Hematopoietic multipotent progenitor cell treated with erythropoietin and hydrocortisone succinate and interleukin-3 and kit ligand, for 4 days (in vitro differentiated cells): ENCODE data around the gene GALC.

Experiments
- DNase-seq: peaks from one replicate; pipeline ENCODE4 v3.0.0-alpha.2; 2015

Gene GALC

DNA sequence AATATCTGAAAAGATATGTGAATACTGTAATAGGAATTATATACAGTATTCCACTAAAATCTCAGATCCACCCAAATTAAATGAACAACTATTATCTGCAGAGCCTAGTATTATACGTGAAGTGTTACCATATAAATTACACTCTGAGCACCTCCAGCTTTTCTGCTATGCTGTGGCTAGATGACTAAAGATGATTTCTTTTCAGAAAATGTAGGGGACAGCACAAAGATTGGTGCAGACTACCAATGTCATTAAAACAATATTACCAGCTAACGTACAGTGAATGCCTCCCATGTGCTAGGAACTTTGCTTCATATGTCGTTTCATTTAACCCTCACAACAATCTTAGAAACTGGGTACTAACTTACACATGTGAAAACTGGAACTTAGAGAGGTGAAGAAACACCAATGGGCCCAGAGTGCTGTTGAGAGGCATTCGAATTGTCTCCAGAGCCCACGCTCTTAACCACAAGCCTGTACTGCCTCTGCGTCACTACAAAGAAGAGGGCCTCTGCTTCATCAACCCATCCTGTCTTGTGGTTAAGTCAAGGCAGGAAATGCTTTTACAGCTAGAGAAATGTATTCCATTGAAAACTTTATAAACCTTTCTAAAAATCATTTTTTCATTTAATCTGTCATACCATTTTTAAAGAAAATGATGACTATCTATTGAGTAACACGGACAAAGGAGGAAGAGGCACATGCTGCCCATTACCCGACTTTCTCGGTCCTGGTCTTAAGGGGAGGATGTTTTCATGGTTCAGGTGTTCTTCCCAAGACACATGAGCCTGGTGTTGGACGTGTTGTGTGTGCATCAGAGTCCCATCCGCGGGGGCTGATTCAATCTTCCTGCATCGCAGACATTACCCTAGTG lies 13.2 kb upstream of the GALC start:
- DNase-seq = peak; percentile 89

DNA sequence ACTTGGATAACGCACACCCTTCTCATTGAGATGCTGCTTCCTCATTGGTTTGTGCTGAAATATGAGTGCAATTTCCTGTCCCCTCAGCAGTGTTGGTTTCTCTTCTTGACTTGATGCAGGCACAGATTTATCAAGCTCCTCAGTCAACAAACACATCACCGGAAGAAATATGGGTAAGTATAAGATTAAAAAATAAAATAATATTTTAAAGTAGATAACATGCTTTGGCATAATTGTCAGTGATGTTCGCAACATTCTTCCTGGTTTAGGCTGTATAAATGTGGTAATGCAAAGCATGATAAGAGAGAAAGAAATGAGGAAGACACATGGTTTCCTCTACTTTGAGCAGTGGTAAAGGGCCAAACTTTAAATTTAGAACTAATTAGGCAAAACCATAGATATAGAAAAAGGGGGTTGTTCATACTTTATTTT lies 12.1 kb upstream of the GALC start, which contains the start of gene GPR65:
TSS of gene GPR65 (plus strand) at position 86 of the 432 bp plus-strand sequence. CDS start 5,713 bp downstream, outside the sequence.
- peak; percentile 86 for DNase-seq

DNA sequence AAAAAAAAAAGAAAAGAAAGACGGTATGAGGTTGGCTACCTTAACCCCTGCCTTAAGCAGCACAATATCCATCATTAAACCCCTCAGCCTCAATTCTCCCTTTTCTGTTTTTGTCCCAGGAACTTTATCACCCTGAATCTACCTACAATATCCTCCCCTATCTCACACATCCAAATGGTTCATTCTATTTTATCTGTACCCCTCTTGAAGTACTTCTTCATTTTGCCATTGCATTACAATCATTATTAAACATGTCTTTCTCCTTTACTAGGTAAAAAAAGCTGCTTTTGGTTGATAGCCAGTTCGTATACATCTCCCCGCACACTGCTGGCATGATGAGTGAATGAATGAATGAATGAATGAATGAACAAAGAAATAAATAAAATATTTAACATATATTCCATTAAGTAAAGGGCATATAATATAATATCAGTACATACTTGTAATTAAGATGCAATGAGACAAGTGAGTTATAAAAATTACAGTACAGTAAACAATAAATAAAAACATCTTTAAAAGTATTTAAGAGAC lies 11.6 kb upstream of the GALC start:
- DNase-seq = no peak

DNA sequence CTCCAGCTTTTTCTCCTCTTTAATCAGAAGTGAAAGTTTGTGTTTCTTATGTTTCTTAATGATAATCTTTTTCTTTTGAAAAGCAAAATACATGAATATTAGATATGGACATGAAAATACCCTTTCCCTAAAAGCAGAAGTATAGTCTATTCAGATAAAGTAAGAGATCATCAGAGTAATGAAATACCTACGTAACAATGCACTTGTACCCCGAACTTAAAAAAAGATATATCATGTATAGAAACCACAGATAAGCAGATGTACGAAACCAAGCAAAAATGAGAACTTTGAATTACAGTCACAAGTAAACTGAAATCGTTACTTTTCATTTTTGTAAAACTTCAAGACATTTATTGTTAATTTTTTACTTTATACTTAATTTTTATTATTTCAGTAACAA lies 10.4 kb upstream of the GALC start:
- DNase-seq = peak; percentile 68

DNA sequence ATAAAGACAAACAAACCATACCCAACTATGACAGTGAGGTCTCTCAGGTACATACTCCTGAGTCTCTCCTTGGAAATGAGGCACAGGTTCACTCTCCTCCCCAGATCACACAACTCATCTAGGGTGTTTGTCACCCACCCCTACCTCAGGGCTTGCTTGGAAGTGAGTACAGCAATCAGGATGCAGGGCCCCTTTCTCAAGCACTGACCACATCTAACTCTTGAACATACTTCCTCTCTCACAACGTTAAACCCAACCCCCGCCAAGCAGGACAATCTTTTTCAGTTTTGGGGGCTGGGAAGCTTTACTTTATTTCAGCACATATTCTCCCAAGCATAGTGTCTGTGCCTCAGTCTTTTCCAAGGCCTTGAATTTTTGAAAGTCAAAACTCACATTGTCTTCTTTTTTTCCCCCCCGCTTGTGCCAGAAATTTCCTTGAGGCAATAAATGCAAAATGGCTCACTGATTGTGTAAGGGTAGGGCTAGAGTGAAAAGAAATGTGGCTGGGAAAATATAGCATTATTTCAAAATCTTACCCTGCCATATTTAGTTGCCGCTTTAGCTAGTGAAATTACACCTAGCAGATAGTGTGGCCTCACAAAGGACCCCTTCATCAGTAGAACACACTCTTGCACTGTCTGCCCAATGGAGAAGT lies 9.6 kb upstream of the GALC start:
- peak; percentile 86 for DNase-seq

DNA sequence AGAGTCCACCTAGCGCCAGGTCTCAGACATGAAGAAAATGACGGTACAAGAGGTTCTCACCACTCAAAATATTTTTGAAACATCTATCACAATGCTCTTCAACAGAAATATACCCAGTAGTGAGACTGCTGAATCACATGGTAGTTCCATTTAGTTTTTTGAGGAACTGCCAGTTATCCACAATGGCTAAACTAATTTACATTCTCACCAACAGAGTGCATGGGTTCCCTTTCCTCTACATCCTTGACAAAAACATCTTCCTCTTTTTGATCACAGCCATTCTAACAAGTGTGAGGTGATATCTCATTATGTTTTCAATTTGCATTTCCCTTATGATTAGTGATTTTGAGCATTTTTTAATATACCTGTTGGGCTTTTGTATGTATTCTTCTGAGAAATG lies 6.3 kb upstream of the GALC start:
- peak; percentile 75 for DNase-seq

DNA sequence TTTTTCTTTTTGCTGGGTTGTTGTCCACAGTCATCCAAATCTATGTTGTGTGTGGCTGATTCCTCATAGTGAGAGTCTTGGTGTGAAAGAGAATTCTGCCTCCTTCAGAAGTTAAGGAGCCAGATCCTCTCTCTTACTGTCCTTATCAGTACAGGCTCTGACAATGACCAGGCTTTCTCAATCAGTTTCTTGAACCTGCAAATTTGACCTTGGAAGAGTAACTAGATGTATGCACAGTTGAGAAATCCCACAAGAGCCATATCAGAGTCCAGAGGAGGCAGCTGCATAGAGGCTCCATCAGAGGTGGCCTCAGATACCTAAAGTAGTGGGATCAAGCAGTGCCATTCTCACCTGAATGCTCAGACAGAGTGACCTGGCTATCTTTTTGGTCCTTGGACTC lies 5.5 kb upstream of the GALC start:
- no peak for DNase-seq

DNA sequence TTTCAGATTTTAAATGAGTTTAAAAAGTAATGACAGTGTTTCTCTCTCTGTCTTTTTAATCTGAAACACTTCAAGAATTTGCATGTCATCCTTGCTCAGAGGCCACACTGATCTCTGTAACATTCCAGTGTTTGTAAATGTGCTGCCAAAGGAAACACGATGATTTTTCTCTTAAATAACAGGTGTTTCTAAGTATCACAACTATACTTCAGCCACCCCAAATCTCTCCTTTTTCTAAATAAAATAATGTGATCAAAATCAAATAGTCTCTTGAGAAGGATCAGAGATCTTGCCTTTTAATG lies 3.3 kb upstream of the GALC start:
- no peak for DNase-seq

DNA sequence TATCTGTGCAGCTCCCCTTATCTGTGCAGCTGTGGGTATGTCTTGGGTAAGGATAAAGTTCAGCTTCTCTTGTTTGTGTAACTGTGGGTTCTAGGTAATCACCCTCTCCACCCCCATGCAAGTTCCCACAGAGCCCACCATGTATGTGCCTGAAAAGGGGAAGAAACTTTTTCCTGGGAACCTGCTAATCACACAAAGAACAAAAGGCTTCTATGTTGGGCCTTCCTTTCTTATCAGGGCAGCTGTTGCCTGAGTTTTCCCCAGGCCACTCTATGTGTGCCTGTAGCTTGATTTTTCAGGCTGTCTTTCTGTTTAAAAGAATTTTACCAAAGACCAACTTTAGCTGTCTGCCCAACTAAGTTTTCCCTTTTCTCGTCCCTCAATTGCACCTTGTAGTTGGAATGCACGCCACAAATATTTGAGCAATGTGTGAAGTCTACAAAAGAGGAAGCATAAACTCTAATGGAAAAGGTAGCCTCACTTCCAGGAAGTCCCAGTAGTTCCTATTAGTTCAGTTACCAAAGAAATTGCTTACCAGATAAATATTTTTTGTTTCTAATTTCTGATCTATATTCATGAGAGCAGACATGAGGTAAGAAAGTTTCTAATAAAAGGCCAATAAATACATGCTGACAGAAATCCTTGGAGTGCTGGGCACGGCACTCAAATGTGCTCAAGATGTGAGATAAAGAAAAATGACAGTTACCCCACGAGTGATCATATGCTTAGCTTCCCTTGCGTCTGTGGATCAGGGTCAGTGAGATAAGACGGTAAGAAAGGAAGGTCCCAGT lies 2.7 kb upstream of the GALC start:
- DNase-seq = peak; percentile 92

DNA sequence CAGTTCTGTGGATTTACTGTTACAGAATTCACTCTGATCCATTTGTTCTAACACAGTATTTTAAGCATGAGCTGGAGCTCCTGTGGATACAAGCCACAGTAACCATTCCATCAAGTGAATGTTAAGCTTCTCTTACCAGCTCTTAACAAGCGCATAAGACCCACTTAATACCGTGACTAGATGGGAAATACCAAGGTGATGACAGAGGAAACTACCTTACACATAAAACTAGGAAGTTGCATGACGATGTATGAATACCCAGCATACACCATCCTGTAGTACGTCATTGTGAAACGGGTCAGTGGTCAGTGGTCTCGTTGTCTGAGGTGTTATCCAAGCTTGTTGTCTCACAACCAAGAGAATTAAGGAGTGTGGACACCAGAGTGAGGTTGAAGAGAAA lies 2.0 kb upstream of the GALC start:
- peak; percentile 71 for DNase-seq

DNA sequence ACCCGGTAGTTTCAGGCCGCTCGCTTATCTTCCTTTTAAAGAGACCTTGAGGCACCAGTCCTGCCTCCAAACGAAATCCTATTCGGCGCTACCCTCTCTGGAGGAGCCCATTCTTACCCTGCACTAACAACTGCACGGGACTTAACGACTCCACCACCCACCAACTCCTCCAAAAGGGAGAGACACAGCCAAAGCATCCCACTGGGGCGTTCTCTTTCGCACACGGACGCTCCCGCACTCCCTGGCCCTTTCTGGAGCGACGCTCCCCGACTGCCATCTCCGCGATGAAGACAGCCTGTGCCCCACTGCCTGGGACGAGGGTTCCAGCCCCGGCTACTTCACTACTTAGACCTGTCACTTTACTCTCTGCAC lies 650 bp downstream of the GALC start:
- peak; percentile 63 for DNase-seq

DNA sequence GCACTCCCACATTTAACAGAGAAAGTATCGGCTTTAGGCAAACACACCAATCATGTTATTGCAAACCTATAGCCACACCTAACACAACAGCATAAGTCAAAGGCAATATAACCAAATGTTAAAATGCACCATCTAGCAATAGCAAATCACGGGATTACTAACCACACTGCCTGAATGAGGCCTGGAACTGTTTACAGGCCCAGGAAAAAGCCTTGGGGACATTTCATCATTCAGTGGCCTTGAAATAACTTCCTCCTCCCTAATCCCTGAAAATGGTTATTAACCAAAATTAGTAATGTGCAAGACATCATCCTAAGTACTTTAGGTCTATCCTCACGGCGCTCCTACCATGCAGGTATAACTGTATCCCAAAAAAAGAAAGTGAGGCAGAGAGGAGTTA lies 2.3 kb downstream of the GALC start:
- DNase-seq = no peak

DNA sequence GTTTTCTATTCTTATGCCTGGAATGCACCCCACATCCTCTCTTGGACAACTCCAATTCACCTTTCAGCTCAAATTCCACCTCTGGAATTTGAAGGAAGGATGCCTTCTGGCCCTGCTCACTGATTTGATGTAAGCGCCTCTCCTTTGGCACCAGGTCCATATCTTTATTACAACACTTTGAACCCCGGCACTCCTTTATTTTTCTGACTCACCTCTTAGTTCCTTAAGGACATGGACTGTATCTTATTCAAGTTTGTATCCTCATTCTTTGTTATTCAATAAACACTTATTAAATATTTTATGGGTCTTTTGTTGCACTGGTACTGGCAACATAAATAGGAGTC lies 3.1 kb downstream of the GALC start:
- DNase-seq = no peak

DNA sequence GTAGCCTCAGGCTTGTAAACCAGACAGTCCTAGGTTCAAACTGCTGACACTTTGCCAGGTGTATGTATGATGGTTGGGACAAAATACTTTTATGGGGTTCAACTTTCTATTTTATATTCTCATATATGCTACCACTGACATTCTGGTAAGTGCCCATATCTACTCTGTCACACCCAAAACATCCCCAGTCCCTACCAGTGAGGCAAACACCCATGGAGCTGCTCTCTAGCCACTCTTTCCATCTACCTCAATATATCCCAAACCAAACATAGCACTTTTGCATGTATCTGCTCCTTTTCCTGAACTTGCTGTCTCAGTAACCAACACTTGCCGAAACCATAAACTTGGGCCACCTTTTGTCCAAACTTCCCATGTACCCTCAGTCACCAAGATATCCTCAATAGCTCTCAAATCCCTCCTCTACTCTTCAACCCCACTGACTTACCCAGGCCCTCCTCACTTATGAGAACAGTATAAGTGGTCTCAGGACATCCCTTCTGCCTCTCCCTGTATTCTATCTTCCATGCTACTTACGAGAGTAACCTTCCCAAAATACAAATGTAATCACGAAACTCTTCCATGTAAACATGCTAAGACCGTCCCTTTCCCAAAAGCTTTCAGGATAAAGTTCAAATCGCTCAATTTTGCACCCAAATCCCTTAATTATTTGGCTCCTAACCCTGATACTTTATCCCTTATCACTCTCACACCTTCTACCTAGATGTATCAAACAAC lies 3.6 kb downstream of the GALC start:
- DNase-seq = no peak

DNA sequence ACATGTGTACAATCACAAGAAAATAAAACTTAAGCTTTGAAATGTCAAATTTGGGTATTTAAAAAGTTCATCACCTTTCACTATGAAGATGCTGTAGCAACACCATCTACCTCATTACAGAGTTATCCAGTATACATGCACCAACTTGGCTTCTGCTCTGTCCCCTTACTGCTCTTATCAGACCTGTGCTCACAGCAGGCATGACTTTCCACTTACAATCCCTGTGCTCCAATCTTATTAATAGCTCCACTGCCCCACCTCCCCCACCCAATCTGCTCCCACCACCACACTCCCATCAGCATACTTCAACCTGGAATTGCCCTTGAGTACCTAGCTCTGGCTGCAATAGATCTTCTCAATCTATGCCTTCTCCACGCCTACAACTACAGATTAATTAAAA lies 13.3 kb downstream of the GALC start:
- no peak for DNase-seq

DNA sequence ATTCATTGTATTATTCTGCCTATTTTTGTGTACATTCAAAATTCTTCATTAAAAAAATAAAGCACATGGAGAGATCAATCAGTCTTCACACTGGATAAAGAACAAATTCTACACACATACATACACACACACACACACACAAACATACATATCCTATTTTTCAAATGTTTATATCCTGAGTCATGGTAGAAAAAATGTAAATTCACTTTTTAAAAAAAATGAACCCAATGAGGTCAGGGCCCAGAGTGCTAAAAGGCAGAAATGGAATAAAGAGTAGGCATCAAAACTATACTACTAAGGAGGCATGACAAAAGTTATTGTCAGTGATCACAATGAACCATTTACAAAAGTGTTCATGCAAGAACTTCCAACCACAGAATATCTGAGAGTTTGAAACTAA lies 17.3 kb downstream of the GALC start:
- no peak for DNase-seq

DNA sequence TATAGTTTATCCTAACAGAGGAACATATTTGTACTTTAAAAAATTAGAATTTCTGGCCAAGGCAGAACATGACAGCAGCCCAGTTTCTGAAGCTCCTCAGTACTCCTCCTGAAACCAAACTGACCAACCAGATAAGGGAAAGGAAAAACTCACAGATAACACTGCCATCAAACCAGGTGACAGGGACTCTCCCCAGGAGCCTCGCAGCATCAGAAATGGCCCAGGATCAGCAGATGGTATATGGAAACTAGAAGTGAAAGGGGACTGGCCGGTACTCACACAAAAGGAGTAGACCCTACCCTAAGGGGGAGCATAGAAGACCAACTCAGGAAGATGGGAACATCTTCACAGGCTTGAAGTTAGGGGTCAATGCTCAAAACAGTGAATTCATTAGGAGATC lies 22.0 kb downstream of the GALC start:
- DNase-seq = no peak

DNA sequence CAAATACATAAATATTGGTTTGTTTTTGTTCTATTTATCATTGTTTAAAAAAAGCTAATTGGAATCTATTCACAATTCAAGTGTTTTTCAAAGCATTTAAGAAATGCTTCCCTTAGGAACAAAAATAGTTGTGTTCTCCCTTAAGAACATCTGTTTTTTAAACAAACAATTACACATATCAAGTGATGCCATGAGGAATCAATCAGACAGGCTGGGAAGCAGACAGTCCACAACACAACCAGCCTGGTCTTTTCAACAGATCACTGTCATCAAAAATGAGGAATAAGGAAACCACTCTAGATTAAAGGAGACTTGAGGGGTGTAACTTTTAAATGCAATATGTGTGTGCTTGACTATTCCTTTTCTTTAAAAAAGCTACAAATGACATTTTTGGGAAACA lies 25.5 kb downstream of the GALC start:
- no peak for DNase-seq

DNA sequence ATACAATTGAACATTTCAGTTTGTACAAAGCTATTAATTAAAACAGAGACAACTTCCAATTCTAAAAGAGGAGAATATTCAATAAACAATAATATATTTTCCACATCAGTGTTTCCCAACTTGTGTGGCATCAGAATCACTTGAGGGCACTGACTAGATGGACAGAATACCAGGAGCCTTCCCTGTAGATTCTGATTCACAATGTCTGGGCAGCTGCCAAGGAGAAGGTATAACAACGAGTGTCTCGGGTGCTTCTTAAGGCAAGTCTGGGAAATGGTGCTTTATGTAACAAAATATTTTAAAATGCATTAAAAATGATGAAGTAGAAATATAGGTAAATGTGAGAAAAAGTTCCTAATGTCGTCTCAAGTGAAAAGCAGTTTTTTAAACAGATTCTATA lies 26.2 kb downstream of the GALC start:
- no peak for DNase-seq

DNA sequence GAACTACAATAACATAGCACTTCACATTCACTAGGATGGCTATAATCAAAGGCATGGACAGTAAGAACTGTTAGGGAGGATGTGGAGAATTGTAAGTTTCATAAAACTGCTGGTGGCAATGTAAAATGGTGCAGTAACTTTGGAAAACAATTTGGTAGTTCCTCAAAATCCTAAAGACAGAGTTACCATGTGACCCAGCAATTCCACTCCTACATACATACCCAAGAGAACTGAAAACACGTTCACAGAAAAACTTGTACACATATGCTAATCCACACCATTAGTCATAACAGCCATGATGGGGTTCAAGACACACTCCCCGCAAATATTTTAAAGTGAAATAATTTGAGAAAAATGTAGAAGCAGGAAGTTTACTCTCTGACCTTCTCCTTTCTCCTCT lies 31.7 kb downstream of the GALC start:
- DNase-seq = no peak

DNA sequence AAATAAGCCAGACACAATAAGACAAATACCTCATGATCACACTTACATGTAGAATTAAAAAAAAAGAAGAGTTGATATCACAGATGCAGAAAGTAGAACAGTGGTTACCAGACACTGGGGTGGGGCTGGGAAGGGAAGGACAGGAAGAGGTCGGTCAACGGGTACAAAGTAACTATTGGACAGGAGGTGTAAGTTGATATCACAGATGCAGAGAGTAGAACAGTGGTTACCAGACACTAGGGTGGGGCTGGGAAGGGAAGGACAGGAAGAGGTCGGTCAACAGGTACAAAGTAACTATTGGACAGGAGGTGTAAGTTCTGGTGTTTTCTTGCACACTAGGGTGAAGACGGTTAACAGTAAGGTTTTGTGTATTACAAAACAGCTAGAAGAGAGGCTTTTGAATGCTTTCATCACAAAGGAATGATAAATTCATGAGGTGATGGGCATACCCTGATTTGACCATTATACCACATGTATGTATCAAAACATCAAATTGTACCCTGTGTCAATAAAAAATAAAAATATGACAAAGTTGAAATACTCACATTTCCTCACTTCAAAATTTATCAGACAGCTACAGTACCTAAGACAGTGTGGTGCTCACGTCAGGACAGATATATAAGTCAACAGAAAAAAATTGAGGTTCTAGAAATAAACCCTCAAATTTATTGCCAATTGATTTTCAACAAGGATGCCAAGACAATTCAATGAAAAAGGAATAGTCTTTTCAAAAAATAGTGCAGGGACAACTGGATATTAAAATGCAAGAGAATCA lies 32.8 kb downstream of the GALC start:
- DNase-seq = peak; percentile 12

DNA sequence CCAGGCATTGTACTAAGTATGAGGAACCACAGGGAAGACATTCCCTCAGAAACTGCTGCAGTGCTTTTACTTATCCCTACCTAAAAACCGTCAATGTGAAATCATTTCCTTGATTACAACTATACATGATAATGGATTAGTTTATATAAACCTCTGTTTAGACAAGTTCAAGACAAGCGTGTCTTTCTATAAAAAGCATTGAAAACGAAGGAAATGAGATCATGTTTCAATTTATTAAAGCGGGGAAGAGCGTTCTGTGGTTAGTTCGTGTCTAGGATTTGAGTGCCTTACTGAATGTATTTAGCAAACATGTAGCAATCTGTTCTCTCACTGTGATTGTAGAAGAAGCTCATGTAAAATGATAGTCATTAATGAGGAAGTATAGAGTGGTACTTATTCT lies 37.5 kb downstream of the GALC start:
- DNase-seq = no peak
